Keratinocyte (primary cell): Measurements from ENCODE around the gene PRR7. TPM values are rescaled to one million over a fixed set of nuclear protein-coding genes. Genes with fewer than 3 reads are reported as not detected.
"Not testable (repeated sequence)": the region's sequence is repeated elsewhere in the genome, so short reads cannot be mapped to it uniquely, and the experiment has no call there.

Experiments
- DNase-seq: peaks from one replicate; pipeline ENCODE4 v3.0.0-alpha.2; 2011; ENCODE audit warnings: low read depth, missing footprints, low spot score
- FAIRE-seq: peaks from 2 replicates; lab custom pipeline; 2011; peaks lifted over from hg19 to GRCh38; lab: Jason Lieb, UNC
- H2AFZ ChIP-seq: 2 replicates; pipeline ENCODE4 v1.6.0; 2012; ENCODE audit warnings: low read length, control low read depth, inconsistent platforms; ENCODE audit not compliant: control insufficient read depth
- H3K27ac ChIP-seq: 2 replicates; pipeline ENCODE4 v1.5.1; 2011; ENCODE audit warnings: low read length; ENCODE audit not compliant: control insufficient read depth, insufficient read depth
- H3K27me3 ChIP-seq: 3 replicates; pipeline ENCODE4 v1.6.0; 2011; ENCODE audit warnings: low read length; ENCODE audit not compliant: control insufficient read depth, insufficient read depth; ENCODE audit errors: extremely low read depth
- H3K36me3 ChIP-seq, 2 experiments: 2 replicates in 1 of 2; 3 replicates in 1 of 2; pipeline ENCODE4 v1.5.1; 2011; ENCODE audit warnings: low read length in 2 of 2, mild to moderate bottlenecking in 1 of 2; ENCODE audit not compliant: control insufficient read depth in 2 of 2, insufficient read depth in 2 of 2; ENCODE audit errors: extremely low read depth in 1 of 2
- H3K4me1 ChIP-seq: 3 replicates; pipeline ENCODE4 v1.5.1; 2011; ENCODE audit warnings: low read length; ENCODE audit not compliant: control insufficient read depth, insufficient read depth; ENCODE audit errors: extremely low read depth
- H3K4me2 ChIP-seq: 3 replicates; pipeline ENCODE4 v1.6.0; 2011; ENCODE audit warnings: low read depth, low read length; ENCODE audit not compliant: control insufficient read depth, insufficient read depth; ENCODE audit errors: extremely low read depth
- H3K4me3 ChIP-seq, 3 experiments: fragments of 200-600 bp in 1 of 3; sonication (generic) in 1 of 3; 2 replicates in 2 of 3; 3 replicates in 1 of 3; pipeline ENCODE4 v1.5.1; 2011 to 2016; ENCODE audit warnings: low read length in 3 of 3, mild to moderate bottlenecking in 3 of 3, control low read depth in 2 of 3, inconsistent platforms in 1 of 3, low read depth in 1 of 3, mixed read lengths in 1 of 3, mixed run types in 1 of 3, moderate library complexity in 1 of 3; ENCODE audit not compliant: control insufficient read depth in 2 of 3, insufficient read depth in 2 of 3; ENCODE audit errors: extremely low read depth in 1 of 3
- H3K79me2 ChIP-seq: 2 replicates; pipeline ENCODE4 v1.6.0; 2012; ENCODE audit warnings: low read length; ENCODE audit not compliant: control insufficient read depth, insufficient read depth
- H3K9ac ChIP-seq: 3 replicates; pipeline ENCODE4 v1.6.0; 2011; ENCODE audit warnings: low read length; ENCODE audit not compliant: control insufficient read depth, insufficient read depth; ENCODE audit errors: extremely low read depth
- H3K9me1 ChIP-seq: 3 replicates; pipeline ENCODE4 v1.6.0; 2011; ENCODE audit warnings: low read length; ENCODE audit not compliant: control insufficient read depth, insufficient read depth; ENCODE audit errors: extremely low read depth
- H3K9me3 ChIP-seq: 2 replicates; pipeline ENCODE4 v1.5.1; 2012; ENCODE audit warnings: low read depth, low read length; ENCODE audit not compliant: control insufficient read depth
- H4K20me1 ChIP-seq: 3 replicates; pipeline ENCODE4 v1.6.0; 2011; ENCODE audit warnings: low read length; ENCODE audit not compliant: control insufficient read depth, insufficient read depth; ENCODE audit errors: extremely low read depth
- EZH2 ChIP-seq: IDR thresholded peaks from one replicate; pipeline ENCODE4 v1.6.1; 2012; ENCODE audit warnings: inconsistent platforms, mild to moderate bottlenecking, low read length, moderate library complexity
- dilution Hi-C: fragments of 300-500 bp; cut with MboI; formaldehyde crosslinking; loops from one replicate; pipeline ENCODE4 v1.7.0; 2020; ENCODE audit warnings: low sequenced_read_pairs; ENCODE audit not compliant: extremely low pct_ligation_motif_present
- polyA plus RNA-seq, 5 experiments: library from polyadenylated mRNA; depleted of rRNA in 3 of 5; stranded (reverse) in 3 of 5; stranded (forward) in 1 of 5; unstranded in 1 of 5; fragments of >200 nt; gene quantifications; 1 replicate in 1 of 5; 2 replicates in 3 of 5; 3 replicates in 1 of 5; pipeline versions ENCODE4 v1.2.1 to v1.2.3, GENCODE V29; 2011 to 2012; ENCODE audit warnings: missing spikeins in 2 of 5, low read depth in 1 of 5, low replicate concordance in 1 of 5
- TF ChIP-seq, protein P1 (sequence below), 3 experiments: IDR thresholded peaks in 1 of 3; conservative IDR thresholded peaks in 1 of 3; optimal IDR thresholded peaks in 1 of 3; 2 replicates in 2 of 3; 3 replicates in 1 of 3; pipeline versions ENCODE3 to v1.5.1; 2011; ENCODE audit warnings: low read length in 3 of 3, mild to moderate bottlenecking in 3 of 3, moderate library complexity in 2 of 3, control low read depth in 1 of 3, inconsistent platforms in 1 of 3; ENCODE audit not compliant: insufficient read depth in 2 of 3; ENCODE audit errors: extremely low read depth in 1 of 3

The PRR7 gene
- polyA plus RNA-seq, 1 donor (not counting 4 experiments of a cell fraction or from before 2014, with no cell fraction given): 1.1 TPM

DNA sequence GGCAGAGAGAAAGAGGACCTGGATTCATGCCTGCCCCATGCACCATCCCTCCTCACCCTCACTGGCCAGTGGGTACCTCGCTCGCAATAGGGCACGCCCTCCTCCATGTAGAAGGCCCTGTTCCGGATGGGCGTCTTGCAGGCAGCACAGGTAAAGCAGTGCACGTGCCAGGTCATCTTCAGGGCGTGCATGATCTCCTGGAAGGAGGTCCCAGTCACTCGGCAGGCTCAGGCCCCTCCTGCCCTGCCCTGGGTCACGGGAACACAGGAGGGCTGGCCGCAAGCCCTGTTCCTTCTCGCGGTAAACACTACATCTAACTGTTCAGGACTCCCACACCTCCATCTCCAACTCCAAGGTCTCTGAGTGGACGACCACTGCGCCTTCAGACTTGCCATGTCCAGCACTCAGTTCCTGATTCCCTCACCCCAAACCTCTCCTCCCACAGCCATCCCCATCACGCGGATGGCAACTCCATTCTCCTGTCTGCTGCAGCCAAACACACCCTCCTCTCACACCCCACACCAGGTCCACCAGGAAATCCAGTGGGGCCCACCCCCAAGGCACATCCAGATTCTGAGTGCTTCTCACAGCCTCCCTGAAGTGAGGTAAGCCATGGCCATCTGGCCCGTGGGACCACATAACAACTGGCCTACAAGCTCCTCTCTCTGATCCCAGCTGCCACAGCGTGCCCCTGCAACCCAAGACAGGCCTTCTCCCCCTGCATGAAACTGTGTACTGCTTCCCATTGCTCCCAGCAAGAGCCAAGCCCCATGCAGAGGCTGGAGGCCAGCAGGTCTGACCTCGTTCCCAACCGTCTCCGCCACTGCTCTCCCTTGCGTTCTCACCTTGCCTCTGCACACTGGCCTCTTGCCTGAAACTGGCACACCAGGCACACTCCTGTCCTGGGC, 37.6 kb downstream of the PRR7 start:
- H3K9me3 ChIP-seq: no peaks in the 10 kb centered on the region
- FAIRE-seq: no peak
- no peak overlapping the region for H3K4me3 ChIP-seq
- TF ChIP-seq, protein P1, sequence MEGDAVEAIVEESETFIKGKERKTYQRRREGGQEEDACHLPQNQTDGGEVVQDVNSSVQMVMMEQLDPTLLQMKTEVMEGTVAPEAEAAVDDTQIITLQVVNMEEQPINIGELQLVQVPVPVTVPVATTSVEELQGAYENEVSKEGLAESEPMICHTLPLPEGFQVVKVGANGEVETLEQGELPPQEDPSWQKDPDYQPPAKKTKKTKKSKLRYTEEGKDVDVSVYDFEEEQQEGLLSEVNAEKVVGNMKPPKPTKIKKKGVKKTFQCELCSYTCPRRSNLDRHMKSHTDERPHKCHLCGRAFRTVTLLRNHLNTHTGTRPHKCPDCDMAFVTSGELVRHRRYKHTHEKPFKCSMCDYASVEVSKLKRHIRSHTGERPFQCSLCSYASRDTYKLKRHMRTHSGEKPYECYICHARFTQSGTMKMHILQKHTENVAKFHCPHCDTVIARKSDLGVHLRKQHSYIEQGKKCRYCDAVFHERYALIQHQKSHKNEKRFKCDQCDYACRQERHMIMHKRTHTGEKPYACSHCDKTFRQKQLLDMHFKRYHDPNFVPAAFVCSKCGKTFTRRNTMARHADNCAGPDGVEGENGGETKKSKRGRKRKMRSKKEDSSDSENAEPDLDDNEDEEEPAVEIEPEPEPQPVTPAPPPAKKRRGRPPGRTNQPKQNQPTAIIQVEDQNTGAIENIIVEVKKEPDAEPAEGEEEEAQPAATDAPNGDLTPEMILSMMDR (optimal IDR thresholded peaks at IDR 0.05 in 1 of 3, IDR thresholded peaks at IDR 0.05 in 1 of 3, conservative IDR thresholded peaks at IDR 0.05 in 1 of 3; ENCODE audit: extremely low read depth in 1 of 3, insufficient read depth in 2 of 3, low read length in 3 of 3): no peak
- TF ChIP-seq EZH2: no peak
- no peaks in the 10 kb centered on the region for H3K79me2 ChIP-seq
- H3K9me1 ChIP-seq: no peaks in the 10 kb centered on the region
- no peak overlapping the region for H3K4me2 ChIP-seq
- no peak overlapping the region for H3K27ac ChIP-seq
- H2AFZ ChIP-seq: no peak overlapping the region
- no peak overlapping the region for H3K9ac ChIP-seq
- H3K36me3 ChIP-seq: peaks cover 36 to 43% of the 10 kb centered on the region in 2 experiments
- no peak for DNase-seq
- H3K27me3 ChIP-seq: no peaks in the 10 kb centered on the region
- H4K20me1 ChIP-seq: peaks cover 2% of the 10 kb centered on the region
- peaks cover 4% of the 10 kb centered on the region for H3K4me1 ChIP-seq
- dilution Hi-C loops: no loop called here

DNA sequence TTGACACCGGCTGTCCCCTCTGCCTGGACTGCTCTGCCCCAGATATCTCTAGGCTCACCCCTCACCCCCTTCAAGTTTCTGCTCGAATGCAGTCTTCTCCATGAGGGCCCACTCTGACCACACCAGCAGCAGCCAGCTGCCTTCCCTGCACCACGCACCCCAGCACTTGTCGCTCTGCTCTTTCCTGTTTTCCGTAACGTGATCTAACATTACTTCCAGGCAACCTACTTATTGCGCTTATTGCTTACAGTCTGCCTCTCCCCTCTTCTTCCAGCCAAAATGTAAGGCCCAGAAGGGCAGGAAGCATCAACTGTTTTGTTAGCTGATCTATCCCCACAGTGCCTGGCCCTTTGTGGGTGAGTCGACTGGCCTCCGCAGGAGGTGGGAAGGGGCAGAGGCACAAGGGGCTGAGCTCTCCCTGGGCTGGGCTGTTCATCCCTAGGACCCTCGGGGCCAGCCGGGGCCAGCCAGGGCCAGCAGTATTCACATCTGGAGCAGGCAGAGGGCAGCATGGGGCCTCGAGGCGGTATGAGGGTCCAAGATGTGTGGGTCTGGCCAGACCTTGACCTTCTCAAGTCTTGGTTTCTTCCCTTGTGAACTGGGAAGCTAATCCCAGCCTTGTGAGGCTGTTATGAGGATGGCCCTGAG, 38.4 kb downstream of the PRR7 start:
- dilution Hi-C loops: no loop called here
- no peak for TF ChIP-seq EZH2
- TF ChIP-seq, protein P1 (optimal IDR thresholded peaks at IDR 0.05 in 1 of 3, IDR thresholded peaks at IDR 0.05 in 1 of 3, conservative IDR thresholded peaks at IDR 0.05 in 1 of 3; ENCODE audit: extremely low read depth in 1 of 3, insufficient read depth in 2 of 3, low read length in 3 of 3): no peak
- no peaks in the 10 kb centered on the region for H3K27me3 ChIP-seq
- no peak overlapping the region for H2AFZ ChIP-seq
- no peak overlapping the region for H3K4me2 ChIP-seq
- peaks cover 41 to 48% of the 10 kb centered on the region in 2 experiments for H3K36me3 ChIP-seq
- H3K9me1 ChIP-seq: no peaks in the 10 kb centered on the region
- no peaks in the 10 kb centered on the region for H3K4me1 ChIP-seq
- no peak for DNase-seq
- H3K9ac ChIP-seq: no peak overlapping the region
- H4K20me1 ChIP-seq: peaks cover 4% of the 10 kb centered on the region
- no peaks in the 10 kb centered on the region for H3K9me3 ChIP-seq
- no peak for FAIRE-seq
- no peak overlapping the region for H3K4me3 ChIP-seq
- no peak overlapping the region for H3K27ac ChIP-seq
- peaks cover 3% of the 10 kb centered on the region for H3K79me2 ChIP-seq

DNA sequence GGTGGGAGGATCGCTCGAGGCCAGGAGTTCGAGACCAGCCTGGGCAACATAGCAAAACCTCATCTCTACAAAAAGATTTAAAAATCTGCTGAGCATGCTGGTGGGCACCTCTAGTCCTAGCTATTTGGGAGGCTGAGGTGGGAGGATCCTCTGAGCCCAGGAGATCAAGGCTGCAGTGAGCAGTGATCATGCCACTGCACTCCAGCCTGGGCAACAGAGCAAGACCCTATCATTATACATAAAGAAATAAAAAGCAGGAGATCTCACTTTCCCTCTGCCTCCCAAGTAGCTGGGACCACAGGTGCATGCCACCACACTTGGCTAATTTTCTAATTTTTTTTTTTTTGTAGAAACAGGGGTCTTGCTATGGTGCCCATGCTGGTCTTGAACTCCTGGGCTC, 39.1 kb downstream of the PRR7 start:
- H3K79me2 ChIP-seq, H2AFZ ChIP-seq, H3K4me1 ChIP-seq, H3K4me2 ChIP-seq, H3K9me3 ChIP-seq, H4K20me1 ChIP-seq, H3K9ac ChIP-seq, H3K9me1 ChIP-seq, H3K4me3 ChIP-seq, dilution Hi-C loops, FAIRE-seq, H3K27me3 ChIP-seq, DNase-seq, H3K27ac ChIP-seq: not testable (repeated sequence)
- peaks cover 46 to 52% of the 10 kb centered on the region in 2 experiments for H3K36me3 ChIP-seq
